SK-N-SH (cell line): ENCODE results near the gene MAMLD1. TPM values are rescaled to one million over a fixed set of nuclear protein-coding genes. Genes with fewer than 3 reads are reported as not detected.

Experiments used
- CTCF ChIA-PET: fragments of 300-600, 350-600 bp; formaldehyde crosslinking; extraction: SDS; loops from one replicate; lab custom pipeline; 2021; lab: Yijun Ruan, JAX
- POLR2A ChIA-PET: fragments of 350-600 bp; sonication (Branson Sonifier 250); formaldehyde crosslinking; extraction: SDS; loops from one replicate; lab custom pipeline; 2020; ENCODE audit warnings: antibody characterized with exemption, inconsistent platforms; lab: Yijun Ruan, JAX
- DNase-seq: peaks from one replicate; pipeline ENCODE4 v3.0.0; 2012
- H2AFZ ChIP-seq: fragments of 200-600 bp; sonication (generic); 2 replicates; pipeline ENCODE4 v1.8.1; 2016; ENCODE audit warnings: antibody characterized with exemption, mild to moderate bottlenecking, low read depth
- H3F3A ChIP-seq: fragments of 200-600 bp; sonication (generic); replicated peaks from 2 replicates; pipeline ENCODE3; 2016; ENCODE audit warnings: antibody characterized with exemption, mild to moderate bottlenecking; ENCODE audit not compliant: insufficient read depth
- H3K27ac ChIP-seq, 2 experiments: fragments of 200-500 bp in 1 of 2; fragments of 200-600 bp in 1 of 2; sonication (Bioruptor generic) in 1 of 2; sonication (generic), shearing (Covaris generic) in 1 of 2; 2 replicates each; pipeline versions ENCODE4 v1.5.1 to v1.6.1; 2014 to 2016; ENCODE audit warnings: low read depth in 2 of 2, inconsistent platforms in 1 of 2, low read length in 1 of 2, mild to moderate bottlenecking in 1 of 2, mixed read lengths in 1 of 2
- H3K27me3 ChIP-seq: fragments of 200-600 bp; sonication (generic), shearing (Covaris generic); 2 replicates; pipeline ENCODE4 v1.6.1; 2016; ENCODE audit warnings: mixed run types; ENCODE audit not compliant: insufficient read depth
- H3K36me3 ChIP-seq, 2 experiments: fragments of 200-500 bp in 1 of 2; fragments of 200-600 bp in 1 of 2; sonication (Bioruptor generic) in 1 of 2; sonication (generic) in 1 of 2; replicated peaks in 1 of 2; 2 replicates each; pipeline versions ENCODE3 to v1.5.1; 2014 to 2016; ENCODE audit warnings: low read length in 1 of 2, mild to moderate bottlenecking in 1 of 2; ENCODE audit not compliant: insufficient read depth in 2 of 2, control insufficient read depth in 1 of 2
- H3K4me1 ChIP-seq, 2 experiments: fragments of 200-500 bp in 1 of 2; fragments of 200-600 bp in 1 of 2; sonication (Bioruptor generic) in 1 of 2; sonication (generic), shearing (Covaris generic) in 1 of 2; 2 replicates each; pipeline versions ENCODE4 v1.5.1 to v1.6.1; 2014 to 2016; ENCODE audit warnings: low read depth in 1 of 2, low read length in 1 of 2, mixed run types in 1 of 2; ENCODE audit not compliant: insufficient read depth in 2 of 2, control insufficient read depth in 1 of 2
- H3K4me2 ChIP-seq: fragments of 200-600 bp; sonication (generic), shearing (Covaris generic); 2 replicates; pipeline ENCODE4 v1.6.1; 2017; ENCODE audit warnings: mixed run types
- H3K4me3 ChIP-seq, 2 experiments: fragments of 200-500 bp in 1 of 2; fragments of 200-600 bp in 1 of 2; sonication (Bioruptor generic) in 1 of 2; sonication (generic), shearing (Covaris generic) in 1 of 2; 2 replicates each; pipeline versions ENCODE4 v1.5.1 to v1.8.1; 2014 to 2016; ENCODE audit warnings: low read depth in 2 of 2, inconsistent platforms in 1 of 2, low read length in 1 of 2, mild to moderate bottlenecking in 1 of 2, mixed read lengths in 1 of 2, moderate library complexity in 1 of 2
- H3K79me2 ChIP-seq: fragments of 200-600 bp; sonication (generic); 2 replicates; pipeline ENCODE4 v1.8.1; 2017; ENCODE audit warnings: mild to moderate bottlenecking; ENCODE audit not compliant: insufficient read depth
- H3K9ac ChIP-seq: fragments of 200-600 bp; sonication (generic); 2 replicates; pipeline ENCODE4 v1.6.1; 2017; ENCODE audit warnings: mixed run types
- H3K9me2 ChIP-seq: fragments of 200-600 bp; sonication (generic); 2 replicates; pipeline ENCODE4 v1.6.1; 2017; ENCODE audit warnings: mixed run types
- H3K9me3 ChIP-seq: fragments of 200-600 bp; sonication (generic); 2 replicates; pipeline ENCODE4 v1.6.1; 2017; ENCODE audit warnings: mixed run types, mild to moderate bottlenecking, moderate library complexity
- H4K20me1 ChIP-seq: fragments of 200-600 bp; sonication (generic); 2 replicates; pipeline ENCODE4 v1.6.1; 2017; ENCODE audit warnings: mild to moderate bottlenecking, mixed run types; ENCODE audit not compliant: insufficient read depth
- CHD2 ChIP-seq: fragments of 150-350 bp; IDR thresholded peaks from 2 replicates; pipeline ENCODE4 v1.6.1; 2018; ENCODE audit warnings: low read length; ENCODE audit not compliant: partially characterized antibody
- EP300 ChIP-seq, 2 experiments: IDR thresholded peaks; 2 replicates each; pipeline versions ENCODE4 v1.4.0 to v1.6.1; 2012; ENCODE audit warnings: borderline replicate concordance in 1 of 2, low read depth in 1 of 2, low read length in 1 of 2
- FOSL2 ChIP-seq: IDR thresholded peaks from 2 replicates; pipeline ENCODE4 v1.4.0; 2012; ENCODE audit warnings: low read depth, mild to moderate bottlenecking, moderate library complexity, borderline replicate concordance
- FOXJ3 ChIP-seq: sonication (generic); formaldehyde crosslinking; IDR thresholded peaks from 2 replicates; pipeline ENCODE4 v1.5.1; 2020; ENCODE audit warnings: mild to moderate bottlenecking, missing genetic modification reagents
- FOXM1 ChIP-seq: IDR thresholded peaks from 2 replicates; pipeline ENCODE4 v1.4.0; 2012; ENCODE audit warnings: low read depth, mild to moderate bottlenecking
- GABPA ChIP-seq: IDR thresholded peaks from 2 replicates; pipeline ENCODE4 v1.4.0; 2012; ENCODE audit warnings: low read depth, mild to moderate bottlenecking
- JUND ChIP-seq: IDR thresholded peaks from 2 replicates; pipeline ENCODE4 v1.4.0; 2012
- MEF2A ChIP-seq: IDR thresholded peaks from 2 replicates; pipeline ENCODE4 v1.4.0; 2012; ENCODE audit warnings: low read depth, borderline replicate concordance
- MXI1 ChIP-seq: IDR thresholded peaks from 2 replicates; pipeline ENCODE4 v1.6.1; 2012; ENCODE audit warnings: mild to moderate bottlenecking, low read depth, low read length, improper control_type of control experiment
- NFIC ChIP-seq: IDR thresholded peaks from 2 replicates; pipeline ENCODE4 v1.4.0; 2012; ENCODE audit warnings: borderline replicate concordance
- RAD21 ChIP-seq: IDR thresholded peaks from 2 replicates; pipeline ENCODE4 v1.6.1; 2012; ENCODE audit warnings: mild to moderate bottlenecking, low read length
- RFX5 ChIP-seq: IDR thresholded peaks from 2 replicates; pipeline ENCODE4 v1.6.1; 2012; ENCODE audit warnings: mild to moderate bottlenecking, improper control_type of control experiment, low read length
- RXRA ChIP-seq: IDR thresholded peaks from 2 replicates; pipeline ENCODE4 v1.4.0; 2012; ENCODE audit warnings: low read depth, mild to moderate bottlenecking, borderline replicate concordance
- SIN3A ChIP-seq: IDR thresholded peaks from 2 replicates; pipeline ENCODE4 v1.6.1; 2012; ENCODE audit warnings: low read depth, mild to moderate bottlenecking, low read length, moderate library complexity, borderline replicate concordance
- SMC3 ChIP-seq: IDR thresholded peaks from 2 replicates; pipeline ENCODE4 v1.6.1; 2012; ENCODE audit warnings: low read depth, low read length, improper control_type of control experiment
- TAF1 ChIP-seq: IDR thresholded peaks from 2 replicates; pipeline ENCODE4 v1.6.1; 2012; ENCODE audit warnings: low read depth, mild to moderate bottlenecking, low read length, moderate library complexity, borderline replicate concordance
- TCF12 ChIP-seq: IDR thresholded peaks from 2 replicates; pipeline ENCODE4 v1.4.0; 2012
- TEAD4 ChIP-seq: IDR thresholded peaks from 2 replicates; pipeline ENCODE4 v1.4.0; 2012; ENCODE audit warnings: mild to moderate bottlenecking, borderline replicate concordance; ENCODE audit not compliant: insufficient read depth
- WGBS: methylation state at CpG from one replicate; pipeline ENCODE4 v1.1.6; 2017; ENCODE audit warnings: low lambda C conversion rate; 5-methylcytosine and 5-hydroxymethylcytosine counted together
- polyA plus RNA-seq, 3 experiments: library from polyadenylated mRNA; depleted of rRNA; stranded (reverse); fragments of >200 nt; gene quantifications; 2 replicates each; pipeline ENCODE4 v1.2.3, GENCODE V29; 2012
- TF ChIP-seq, protein P1 (sequence below): IDR thresholded peaks from 2 replicates; pipeline ENCODE4 v1.4.0; 2012; ENCODE audit warnings: low read depth, borderline replicate concordance
- TF ChIP-seq, protein P2 (sequence below): fragments of 150-350 bp; IDR thresholded peaks from 2 replicates; pipeline ENCODE4 v1.6.1; 2016; ENCODE audit warnings: mild to moderate bottlenecking, low read depth, low read length
- TF ChIP-seq, protein P3 (sequence below): fragments of 200-600 bp; sonication (generic); IDR thresholded peaks from 2 replicates; pipeline ENCODE4 v1.6.1; 2017; ENCODE audit warnings: antibody characterized with exemption, mild to moderate bottlenecking, moderate library complexity
- TF ChIP-seq, protein P4 (sequence below): IDR thresholded peaks from 2 replicates; pipeline ENCODE4 v1.4.0; 2012; ENCODE audit warnings: low read depth

The MAMLD1 gene
- polyA plus RNA-seq, 1 of the 3 experiments (the other 2 are of a cell fraction), result 4.4 TPM

DNA sequence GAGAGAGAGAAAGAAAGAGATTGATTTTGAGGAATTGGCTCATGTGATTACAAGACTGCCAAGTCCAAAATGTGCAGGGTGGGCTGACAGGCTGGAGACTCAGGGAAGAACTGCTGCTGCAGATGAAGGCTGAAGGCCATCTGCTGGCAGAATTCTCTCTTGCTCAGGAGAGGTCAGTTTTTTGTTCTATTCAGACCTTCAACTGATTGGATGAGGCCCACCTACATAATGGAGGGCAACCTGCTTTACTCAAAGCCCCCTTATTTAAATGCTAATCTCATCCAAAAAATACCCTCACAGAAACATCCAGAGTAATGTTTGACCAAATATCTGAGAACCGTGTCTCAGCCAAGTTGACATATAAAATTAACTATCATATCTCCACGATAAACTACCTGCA lies 38.2 kb upstream of the MAMLD1 start:
- no peak overlapping the region for H2AFZ ChIP-seq
- no peak for TF ChIP-seq SIN3A
- TF ChIP-seq TCF12, result no peak
- TF ChIP-seq RAD21, result no peak
- no peak for TF ChIP-seq EP300 (IDR thresholded peaks at IDR 0.05; ENCODE audit: borderline replicate concordance in 1 of 2, low read depth in 1 of 2, low read length in 1 of 2)
- no peak for TF ChIP-seq TEAD4
- no peak for TF ChIP-seq FOXJ3 (CRISPR knock-in tag)
- TF ChIP-seq, protein P1, sequence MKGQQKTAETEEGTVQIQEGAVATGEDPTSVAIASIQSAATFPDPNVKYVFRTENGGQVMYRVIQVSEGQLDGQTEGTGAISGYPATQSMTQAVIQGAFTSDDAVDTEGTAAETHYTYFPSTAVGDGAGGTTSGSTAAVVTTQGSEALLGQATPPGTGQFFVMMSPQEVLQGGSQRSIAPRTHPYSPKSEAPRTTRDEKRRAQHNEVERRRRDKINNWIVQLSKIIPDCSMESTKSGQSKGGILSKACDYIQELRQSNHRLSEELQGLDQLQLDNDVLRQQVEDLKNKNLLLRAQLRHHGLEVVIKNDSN, result no peak
- no peak for TF ChIP-seq MEF2A
- TF ChIP-seq, all 33 proteins: peak for 0
- H3K4me2 ChIP-seq, result no peak overlapping the region
- POLR2A ChIA-PET, result no interaction called here
- no peak overlapping the region for H3K9ac ChIP-seq
- CTCF ChIA-PET, result no interaction called here
- no peaks in the 10 kb centered on the region for H3K27me3 ChIP-seq
- H3K36me3 ChIP-seq, result no peaks in the 10 kb centered on the region
- H3K9me3 ChIP-seq, result 0 out of 2 replicates have a peak, but pooled peaks cover 4% of the 10 kb centered on the region
- H3K79me2 ChIP-seq, result no peaks in the 10 kb centered on the region
- DNase-seq, result no peak
- no peak overlapping the region for H3K4me3 ChIP-seq
- H4K20me1 ChIP-seq, result no peaks in the 10 kb centered on the region
- WGBS, result 68% methylated on average over 2 of the region's 2 CpGs
- H3F3A ChIP-seq, result no peaks in the 10 kb centered on the region
- no peaks in the 10 kb centered on the region for H3K9me2 ChIP-seq
- no peak overlapping the region for H3K27ac ChIP-seq
- peaks cover 0 to 3% of the 10 kb centered on the region in 2 experiments; a peak in 1 of 4 replicates for H3K4me1 ChIP-seq

DNA sequence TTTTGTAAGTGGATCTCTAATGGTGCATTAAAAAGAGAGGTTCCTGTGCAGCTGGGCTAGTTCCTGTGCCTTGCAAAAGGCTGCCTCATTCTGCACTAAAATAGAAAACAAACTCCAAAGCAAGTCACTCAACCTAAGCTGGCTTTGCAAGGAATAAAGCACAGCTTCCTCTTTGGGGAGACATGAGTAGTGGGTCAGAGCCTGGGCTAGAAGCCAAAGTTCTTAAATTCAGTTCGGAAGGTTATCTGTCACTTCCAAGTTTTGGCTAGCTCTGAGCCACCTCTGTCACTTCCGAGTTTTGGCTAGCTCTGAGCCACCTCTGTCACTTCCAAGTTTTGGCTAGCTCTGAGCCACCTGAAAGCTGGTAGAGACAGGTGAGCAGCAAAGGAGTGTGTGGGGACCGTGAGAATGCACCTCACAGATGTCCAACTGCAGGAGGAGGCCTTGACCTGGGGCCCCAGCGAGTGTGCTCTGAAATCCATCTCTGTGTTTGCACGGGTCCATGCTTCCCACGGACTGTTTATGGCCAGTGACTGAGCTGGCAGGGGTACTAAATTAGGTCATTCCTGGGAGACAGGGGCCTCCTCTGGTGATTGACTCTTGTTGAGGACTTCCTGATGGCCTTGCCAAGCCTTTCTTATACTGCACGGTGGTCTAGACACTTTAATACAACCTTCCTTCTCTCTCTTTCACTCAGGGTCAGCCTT lies 36.4 kb upstream of the MAMLD1 start:
- TF ChIP-seq, protein P2, sequence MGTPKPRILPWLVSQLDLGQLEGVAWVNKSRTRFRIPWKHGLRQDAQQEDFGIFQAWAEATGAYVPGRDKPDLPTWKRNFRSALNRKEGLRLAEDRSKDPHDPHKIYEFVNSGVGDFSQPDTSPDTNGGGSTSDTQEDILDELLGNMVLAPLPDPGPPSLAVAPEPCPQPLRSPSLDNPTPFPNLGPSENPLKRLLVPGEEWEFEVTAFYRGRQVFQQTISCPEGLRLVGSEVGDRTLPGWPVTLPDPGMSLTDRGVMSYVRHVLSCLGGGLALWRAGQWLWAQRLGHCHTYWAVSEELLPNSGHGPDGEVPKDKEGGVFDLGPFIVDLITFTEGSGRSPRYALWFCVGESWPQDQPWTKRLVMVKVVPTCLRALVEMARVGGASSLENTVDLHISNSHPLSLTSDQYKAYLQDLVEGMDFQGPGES, result no peak
- TF ChIP-seq SMC3 (no peak), MEF2A (no peak), NFIC (no peak), RAD21 (no peak), GABPA (no peak), RFX5 (no peak), CHD2 (no peak), JUND (no peak), SIN3A (no peak), RXRA (no peak), FOSL2 (no peak), TCF12 (no peak), MXI1 (no peak), FOXJ3 (CRISPR knock-in tag) (no peak), TAF1 (no peak), FOXM1 (no peak)
- TF ChIP-seq, protein P1, result no peak
- TF ChIP-seq, protein P3, sequence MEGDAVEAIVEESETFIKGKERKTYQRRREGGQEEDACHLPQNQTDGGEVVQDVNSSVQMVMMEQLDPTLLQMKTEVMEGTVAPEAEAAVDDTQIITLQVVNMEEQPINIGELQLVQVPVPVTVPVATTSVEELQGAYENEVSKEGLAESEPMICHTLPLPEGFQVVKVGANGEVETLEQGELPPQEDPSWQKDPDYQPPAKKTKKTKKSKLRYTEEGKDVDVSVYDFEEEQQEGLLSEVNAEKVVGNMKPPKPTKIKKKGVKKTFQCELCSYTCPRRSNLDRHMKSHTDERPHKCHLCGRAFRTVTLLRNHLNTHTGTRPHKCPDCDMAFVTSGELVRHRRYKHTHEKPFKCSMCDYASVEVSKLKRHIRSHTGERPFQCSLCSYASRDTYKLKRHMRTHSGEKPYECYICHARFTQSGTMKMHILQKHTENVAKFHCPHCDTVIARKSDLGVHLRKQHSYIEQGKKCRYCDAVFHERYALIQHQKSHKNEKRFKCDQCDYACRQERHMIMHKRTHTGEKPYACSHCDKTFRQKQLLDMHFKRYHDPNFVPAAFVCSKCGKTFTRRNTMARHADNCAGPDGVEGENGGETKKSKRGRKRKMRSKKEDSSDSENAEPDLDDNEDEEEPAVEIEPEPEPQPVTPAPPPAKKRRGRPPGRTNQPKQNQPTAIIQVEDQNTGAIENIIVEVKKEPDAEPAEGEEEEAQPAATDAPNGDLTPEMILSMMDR, result no peak
- TF ChIP-seq, protein P4, sequence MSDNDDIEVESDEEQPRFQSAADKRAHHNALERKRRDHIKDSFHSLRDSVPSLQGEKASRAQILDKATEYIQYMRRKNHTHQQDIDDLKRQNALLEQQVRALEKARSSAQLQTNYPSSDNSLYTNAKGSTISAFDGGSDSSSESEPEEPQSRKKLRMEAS, result no peak
- Histone ChIP-seq H3K4me3 (no peak overlapping the region), H3K4me2 (no peak overlapping the region), H3K9me2 (no peaks in the 10 kb centered on the region), H2AFZ (no peak overlapping the region), H3F3A (no peaks in the 10 kb centered on the region), H3K4me1 (peaks cover 0 to 3% of the 10 kb centered on the region in 2 experiments; a peak in 1 of 4 replicates), H3K27ac (no peak overlapping the region), H3K27me3 (no peaks in the 10 kb centered on the region), H3K9ac (no peak overlapping the region), H3K79me2 (no peaks in the 10 kb centered on the region), H4K20me1 (no peaks in the 10 kb centered on the region), H3K9me3 (0 out of 2 replicates have a peak, but pooled peaks cover 4% of the 10 kb centered on the region), H3K36me3 (no peaks in the 10 kb centered on the region)
- DNase-seq, result no peak
- POLR2A ChIA-PET, result no interaction called here
- CTCF ChIA-PET, result no interaction called here
- 23% methylated on average over 7 of the region's 7 CpGs for WGBS
